Lower leg skin (tissue), 4 donors: ENCODE measurements around the gene TMEM140. TPM values are rescaled to one million over a fixed set of nuclear protein-coding genes. Genes with fewer than 3 reads are reported as not detected.

Source experiments
- DNase-seq, 2 donors: peaks; one replicate each; pipeline ENCODE4 v3.0.0-alpha.2; 2019; ENCODE audit warnings: low spot score in 2 of 2
- H3K4me3 ChIP-seq: fragments of 200-600 bp; sonication (generic); 2 replicates; pipeline ENCODE4 v1.5.1; 2017; ENCODE audit warnings: mild to moderate bottlenecking, low read depth; ENCODE audit not compliant: poor library complexity, severe bottlenecking
- POLR2A ChIP-seq, 2 donors: fragments of 450-650 bp; IDR thresholded peaks; one replicate each; pipeline ENCODE4 v1.6.1; 2016 to 2017; ENCODE audit warnings: antibody characterized with exemption in 2 of 2, mild to moderate bottlenecking in 1 of 2, moderate library complexity in 1 of 2
- WGBS, 2 donors: methylation state at CpG; one replicate each; pipeline ENCODE4 v1.1.5; 2018; 5-methylcytosine and 5-hydroxymethylcytosine counted together
- intact Hi-C: fragments of 100-400 bp; cut with DNase I; formaldehyde crosslinking; loops from one replicate; pipeline ENCODE4 v1.15.0; 2023; ENCODE audit warnings: low total_unique reads
- total RNA-seq, 4 donors: library from RNA; depleted of rRNA; stranded (reverse); fragments of >200 nt; gene quantifications; one replicate each; pipeline ENCODE4 v1.1.0, GENCODE V29; 2016
- TF ChIP-seq, protein P1 (sequence below), 3 donors: fragments of 450-650 bp; IDR thresholded peaks; one replicate each; pipeline ENCODE4 v1.5.1; 2016; ENCODE audit warnings: antibody characterized with exemption in 3 of 3, mild to moderate bottlenecking in 3 of 3, moderate library complexity in 2 of 3

Gene TMEM140
- total RNA-seq, 4 donors from 2014 or later, result 4.3 to 8.6 (median 7.9) TPM

DNA sequence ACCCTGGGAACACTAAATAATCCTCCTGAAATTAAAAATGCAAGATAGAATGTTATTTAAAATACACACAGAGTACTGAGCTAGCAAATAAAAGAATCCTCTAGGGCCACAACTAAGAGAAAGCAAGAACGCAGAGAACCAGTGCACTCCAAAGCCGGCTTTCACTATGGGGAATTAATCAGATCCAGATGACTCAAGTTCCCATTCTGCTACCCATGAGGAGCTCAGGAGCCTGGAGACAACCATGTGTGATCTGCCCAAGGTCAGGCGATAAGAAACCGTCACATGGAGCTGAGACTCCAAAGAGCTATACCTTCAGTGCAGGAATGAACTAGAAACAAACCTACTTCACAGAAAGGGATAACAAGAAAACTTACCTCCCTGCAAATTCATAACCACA, 42.1 kb downstream of the TMEM140 start:
- 55% methylated on average over 4 of the region's 4 CpGs for WGBS, 2 donors
- no peak overlapping the region for H3K4me3 ChIP-seq
- TF ChIP-seq POLR2A (IDR thresholded peaks at IDR 0.05), result no peak
- TF ChIP-seq, protein P1, sequence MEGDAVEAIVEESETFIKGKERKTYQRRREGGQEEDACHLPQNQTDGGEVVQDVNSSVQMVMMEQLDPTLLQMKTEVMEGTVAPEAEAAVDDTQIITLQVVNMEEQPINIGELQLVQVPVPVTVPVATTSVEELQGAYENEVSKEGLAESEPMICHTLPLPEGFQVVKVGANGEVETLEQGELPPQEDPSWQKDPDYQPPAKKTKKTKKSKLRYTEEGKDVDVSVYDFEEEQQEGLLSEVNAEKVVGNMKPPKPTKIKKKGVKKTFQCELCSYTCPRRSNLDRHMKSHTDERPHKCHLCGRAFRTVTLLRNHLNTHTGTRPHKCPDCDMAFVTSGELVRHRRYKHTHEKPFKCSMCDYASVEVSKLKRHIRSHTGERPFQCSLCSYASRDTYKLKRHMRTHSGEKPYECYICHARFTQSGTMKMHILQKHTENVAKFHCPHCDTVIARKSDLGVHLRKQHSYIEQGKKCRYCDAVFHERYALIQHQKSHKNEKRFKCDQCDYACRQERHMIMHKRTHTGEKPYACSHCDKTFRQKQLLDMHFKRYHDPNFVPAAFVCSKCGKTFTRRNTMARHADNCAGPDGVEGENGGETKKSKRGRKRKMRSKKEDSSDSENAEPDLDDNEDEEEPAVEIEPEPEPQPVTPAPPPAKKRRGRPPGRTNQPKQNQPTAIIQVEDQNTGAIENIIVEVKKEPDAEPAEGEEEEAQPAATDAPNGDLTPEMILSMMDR (IDR thresholded peaks at IDR 0.05), result no peak
- no peak for DNase-seq
- intact Hi-C loops, result no loop called here

DNA sequence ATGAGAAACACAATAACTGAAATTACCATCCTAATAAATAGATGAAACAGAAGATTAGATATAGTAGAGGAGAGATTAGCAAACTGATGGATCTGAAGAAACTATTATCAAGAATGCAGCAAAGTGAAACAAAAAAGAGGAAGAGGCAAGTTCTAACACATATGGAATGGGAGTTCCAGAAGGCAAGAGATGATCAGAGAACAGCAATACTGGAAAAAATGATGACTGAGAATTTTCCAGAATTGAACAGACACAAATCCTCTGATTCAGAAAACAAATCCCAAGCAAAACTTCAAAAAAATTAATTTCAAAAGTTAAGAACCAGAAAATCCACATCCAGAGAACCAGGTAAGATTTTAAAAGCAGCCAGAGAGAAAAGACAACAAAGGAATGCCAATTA, 42.8 kb downstream of the TMEM140 start:
- H3K4me3 ChIP-seq, result no peak overlapping the region
- TF ChIP-seq POLR2A (IDR thresholded peaks at IDR 0.05), result no peak
- TF ChIP-seq, protein P1 (IDR thresholded peaks at IDR 0.05), result no peak
- intact Hi-C loops, result no loop called here
- no peak for DNase-seq

DNA sequence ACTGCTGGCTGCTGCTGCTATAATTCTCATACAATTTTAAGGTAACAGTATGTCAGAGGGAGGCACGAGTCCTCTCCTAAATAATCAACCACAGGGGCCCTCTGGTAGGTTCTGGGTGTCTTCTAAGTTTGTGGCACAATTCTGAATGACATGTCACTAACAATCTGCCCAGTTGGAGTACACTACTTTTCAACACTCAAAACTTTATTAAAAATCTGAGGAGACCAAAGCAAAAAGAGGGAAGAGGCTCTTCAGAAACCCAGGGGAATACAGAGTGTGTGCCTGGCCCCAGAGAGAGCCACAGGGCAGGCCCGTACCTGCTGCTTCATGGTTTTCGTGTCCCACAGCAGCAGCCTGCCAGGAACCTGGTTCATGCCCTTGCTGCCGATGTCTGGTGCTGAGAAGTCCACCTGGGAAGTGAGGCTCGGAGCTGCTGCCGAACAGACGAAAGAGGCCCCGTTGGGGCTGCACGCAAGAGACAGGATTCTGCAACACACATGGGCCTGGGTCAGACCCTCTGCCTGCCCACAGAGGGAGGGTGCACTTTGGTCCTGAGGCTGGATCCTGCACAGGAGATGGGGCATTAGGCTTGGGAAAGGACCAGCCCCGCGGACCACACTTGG, 45.2 kb downstream of the TMEM140 start:
- intact Hi-C loops, result no loop called here
- peak in 1 of 2 donors; percentile 77 for DNase-seq

DNA sequence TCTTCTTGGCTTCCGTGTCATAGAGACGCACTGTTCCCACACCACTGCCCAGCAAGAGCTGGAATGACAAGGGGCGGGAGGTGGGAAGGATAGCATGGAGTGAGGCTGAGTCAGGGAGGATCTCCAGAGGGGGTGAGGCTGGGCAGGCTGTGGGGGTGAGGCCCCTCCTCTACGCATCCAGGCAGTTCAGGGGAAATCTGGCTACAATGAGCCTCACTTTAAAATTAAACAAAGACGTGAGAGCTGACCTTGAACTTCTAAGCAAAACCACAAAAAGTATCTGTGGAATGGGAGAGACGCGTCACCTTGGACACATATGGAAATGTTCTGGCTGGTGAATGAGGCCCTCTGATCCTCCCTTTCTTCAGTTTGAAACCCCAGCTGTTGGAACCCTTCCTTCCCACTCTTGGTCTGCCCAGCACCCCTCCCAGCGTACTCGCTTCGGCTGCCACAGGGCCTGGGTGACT, 45.8 kb downstream of the TMEM140 start:
- H3K4me3 ChIP-seq, result no peak overlapping the region
- intact Hi-C loops, result no loop called here
- TF ChIP-seq, protein P1 (IDR thresholded peaks at IDR 0.05), result no peak
- no peak for TF ChIP-seq POLR2A (IDR thresholded peaks at IDR 0.05)
- DNase-seq, result no peak
- 89 to 91% methylated on average over 10 of the region's 10 CpGs for WGBS, 2 donors

More for the DNA sequence above, 45.2 kb downstream of the TMEM140 start:
- H3K4me3 ChIP-seq, result no peak overlapping the region
- 78 to 80% methylated on average over 11 of the region's 11 CpGs for WGBS, 2 donors
- no peak for TF ChIP-seq POLR2A (IDR thresholded peaks at IDR 0.05)

DNA sequence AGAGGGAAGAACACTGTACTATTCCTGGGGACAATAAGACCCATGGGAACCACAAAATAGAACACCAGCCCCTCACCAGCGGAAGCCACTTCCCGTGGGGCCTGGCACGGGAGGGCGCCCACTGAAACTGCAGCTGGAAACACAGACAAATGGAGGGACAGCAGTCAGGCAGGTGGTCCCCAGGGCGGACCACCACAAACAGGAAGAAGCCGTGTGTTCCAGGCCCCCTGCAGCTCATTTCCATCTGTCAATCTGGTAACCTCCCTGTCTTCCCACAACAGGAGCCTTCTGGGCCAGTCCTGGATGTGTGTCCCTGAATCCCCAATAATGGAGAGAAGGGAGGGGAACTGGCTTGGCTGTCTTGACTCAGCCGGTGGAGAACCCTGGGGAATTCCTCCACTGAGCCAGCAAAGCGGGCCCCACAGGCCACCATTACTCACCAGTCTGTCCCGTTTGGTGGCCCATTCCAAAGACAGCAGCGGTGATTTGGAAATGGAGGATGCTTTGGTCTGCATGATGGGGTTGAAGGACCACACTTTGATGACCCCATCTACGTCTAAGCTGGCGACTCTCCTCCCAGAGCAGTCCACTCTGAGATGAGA, 46.7 kb downstream of the TMEM140 start:
- TF ChIP-seq, protein P1 (IDR thresholded peaks at IDR 0.05), result no peak
- TF ChIP-seq POLR2A (IDR thresholded peaks at IDR 0.05), result no peak
- WGBS, 2 donors, result 82 to 88% methylated on average over 12 of the region's 12 CpGs
- no peak overlapping the region for H3K4me3 ChIP-seq
- DNase-seq, result peak in 1 of 2 donors; percentile 72
- intact Hi-C loops, result no loop called here

DNA sequence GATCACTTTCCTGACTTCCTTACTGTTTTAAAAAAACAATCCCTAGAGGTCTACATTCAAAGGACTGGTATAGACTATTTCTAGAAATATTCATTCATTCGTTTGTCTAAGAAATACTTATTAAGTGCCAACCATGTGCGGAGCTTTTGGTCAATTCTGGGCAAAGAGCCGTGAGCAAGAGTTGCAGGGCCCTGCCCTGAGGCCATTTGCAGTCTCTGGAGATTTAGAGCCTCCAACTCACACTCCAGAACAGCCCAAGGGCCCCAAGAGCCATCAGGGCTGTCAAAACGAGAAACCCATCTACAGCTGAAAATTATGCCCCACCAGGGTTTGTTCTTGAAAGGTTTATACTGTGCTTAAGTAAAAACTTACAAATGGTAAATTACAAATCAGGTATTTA, 47.3 kb downstream of the TMEM140 start:
- intact Hi-C loops, result no loop called here
- peak in 1 of 2 donors; percentile 34 for DNase-seq
- WGBS, 2 donors, result 84 to 88% methylated on average over 4 of the region's 4 CpGs
- no peak overlapping the region for H3K4me3 ChIP-seq
- TF ChIP-seq, protein P1 (IDR thresholded peaks at IDR 0.05), result no peak
- no peak for TF ChIP-seq POLR2A (IDR thresholded peaks at IDR 0.05)
